WTC11 (cell line): ENCODE data around the gene BOC. TPM values are rescaled to one million over a fixed set of nuclear protein-coding genes. Genes with fewer than 3 reads are reported as not detected.

Source experiments
- ATAC-seq: fragments of 200-7000 bp; cut with Tn5 transposase; 2 replicates; pipeline ENCODE4 v1.10.0; 2021; ENCODE audit warnings: mild to moderate bottlenecking, moderate library complexity
- CTCF ChIA-PET: fragments of 300-600 bp; sonication (Branson Sonifier 250); formaldehyde crosslinking; loops from one replicate; lab custom pipeline; 2021; ENCODE audit warnings: antibody characterized with exemption; lab: Charles Lee
- POLR2A ChIA-PET: fragments of 350-600 bp; sonication (Branson Sonifier 250); formaldehyde crosslinking; loops from one replicate; lab custom pipeline; 2021; ENCODE audit warnings: antibody characterized with exemption; lab: Charles Lee
- DNase-seq: peaks from one replicate; pipeline ENCODE4 v3.0.0; 2021; ENCODE audit warnings: low spot score
- H3K27ac Mint-ChIP-seq: 2 replicates; pipeline ENCODE4 v1.8.0; 2021; ENCODE audit warnings: mixed read lengths
- H3K27me3 Mint-ChIP-seq: 2 replicates; pipeline ENCODE4 v1.8.0; 2021; ENCODE audit warnings: low read depth, mild to moderate bottlenecking, moderate library complexity, mixed read lengths
- H3K36me3 Mint-ChIP-seq: 2 replicates; pipeline ENCODE4 v1.8.0; 2021; ENCODE audit warnings: mixed read lengths
- H3K4me1 Mint-ChIP-seq: 2 replicates; pipeline ENCODE4 v1.8.0; 2022; ENCODE audit warnings: mixed read lengths
- H3K4me3 Mint-ChIP-seq: 2 replicates; pipeline ENCODE4 v1.8.0; 2021; ENCODE audit warnings: mild to moderate bottlenecking, moderate library complexity, mixed read lengths
- H3K9me3 Mint-ChIP-seq: 2 replicates; pipeline ENCODE4 v1.8.0; 2021; ENCODE audit warnings: mixed read lengths
- CDX4 ChIP-seq: fragments of 250-450 bp; sonication (Bioruptor Pico); IDR thresholded peaks from 2 replicates; pipeline ENCODE4 v1.9.0; 2021; ENCODE audit warnings: moderate library complexity, mild to moderate bottlenecking, inconsistent platforms, borderline replicate concordance
- FOXJ3 ChIP-seq: sonication (generic); formaldehyde crosslinking; IDR thresholded peaks from 2 replicates; pipeline ENCODE4 v1.9.0; 2021; ENCODE audit warnings: missing genetic modification reagents, mild to moderate bottlenecking, borderline replicate concordance
- FOXK1 ChIP-seq: sonication (generic); formaldehyde crosslinking; IDR thresholded peaks from 2 replicates; pipeline ENCODE4 v1.8.0; 2022; ENCODE audit warnings: mild to moderate bottlenecking, moderate library complexity, missing genetic modification reagents
- GRHL2 ChIP-seq: fragments of 250-450 bp; sonication (Bioruptor Pico); IDR thresholded peaks from 2 replicates; pipeline ENCODE4 v1.8.0; 2022; ENCODE audit warnings: mild to moderate bottlenecking, moderate library complexity; ENCODE audit not compliant: insufficient replicate concordance, severe bottlenecking
- NFYB ChIP-seq: sonication (generic); formaldehyde crosslinking; conservative IDR thresholded peaks from 2 replicates; pipeline ENCODE4 v1.8.0; 2022; ENCODE audit warnings: low read depth, missing genetic modification reagents
- PRDM15 ChIP-seq: sonication (generic); formaldehyde crosslinking; IDR thresholded peaks from 2 replicates; pipeline ENCODE4 v1.8.0; 2022; ENCODE audit warnings: missing genetic modification reagents
- SOX15 ChIP-seq: fragments of 250-450 bp; sonication (Bioruptor Pico); IDR thresholded peaks from 2 replicates; pipeline ENCODE4 v1.9.0; 2021; ENCODE audit warnings: mild to moderate bottlenecking
- STAT6 ChIP-seq: sonication (generic); formaldehyde crosslinking; conservative IDR thresholded peaks from 2 replicates; pipeline ENCODE4 v1.8.1; 2023; ENCODE audit warnings: mild to moderate bottlenecking, low read depth, missing genetic modification reagents, moderate library complexity
- USF1 ChIP-seq: sonication (generic); formaldehyde crosslinking; IDR thresholded peaks from 2 replicates; pipeline ENCODE4 v1.8.0; 2022; ENCODE audit warnings: mild to moderate bottlenecking, missing genetic modification reagents
- ZMAT4 ChIP-seq: fragments of 250-450 bp; sonication (Bioruptor Pico); IDR thresholded peaks from 2 replicates; pipeline ENCODE4 v1.9.0; 2021; ENCODE audit warnings: mild to moderate bottlenecking
- ZNF317 ChIP-seq: sonication (generic); formaldehyde crosslinking; IDR thresholded peaks from 2 replicates; pipeline ENCODE4 v1.8.1; 2023; ENCODE audit warnings: low read depth, mild to moderate bottlenecking, moderate library complexity, missing genetic modification reagents, borderline replicate concordance
- ZNF396 ChIP-seq: fragments of 250-450 bp; sonication (Bioruptor Pico); IDR thresholded peaks from 2 replicates; pipeline ENCODE4 v1.8.0; 2021; ENCODE audit warnings: mild to moderate bottlenecking, moderate library complexity, borderline replicate concordance
- total RNA-seq: library from RNA; stranded (reverse); gene quantifications from 3 replicates; pipeline ENCODE4 v1.2.3, GENCODE V29; 2021
- TF ChIP-seq, protein P1 (sequence below): sonication (generic); formaldehyde crosslinking; IDR thresholded peaks from 2 replicates; pipeline ENCODE4 v1.8.1; 2023; ENCODE audit warnings: mild to moderate bottlenecking, missing genetic modification reagents, borderline replicate concordance
- TF ChIP-seq, protein P2 (sequence below): sonication (generic); formaldehyde crosslinking; IDR thresholded peaks from 2 replicates; pipeline ENCODE4 v1.8.1; 2023; ENCODE audit warnings: mild to moderate bottlenecking, missing genetic modification reagents, moderate library complexity

BOC gene
- total RNA-seq, 1 experiment from 2014 or later = 8.0 TPM

- ATAC-seq (no peak), DNase-seq (no peak)
- Mint-ChIP-seq H3K27ac (no peak overlapping the region), H3K36me3 (no peaks in the 10 kb centered on the region), H3K4me3 (no peak overlapping the region), H3K9me3 (no peaks in the 10 kb centered on the region), H3K4me1 (peaks cover 39% of the 10 kb centered on the region), H3K27me3 (peaks cover 28% of the 10 kb centered on the region)
- ChIA-PET CTCF (interaction anchor here (1.5 kb wide), 1 partner anchor 73 kb away, joined by 4 read pairs; no protein-coding TSS in a partner anchor), POLR2A (no interaction called here)
- TF ChIP-seq GRHL2 (no peak), CDX4 (CRISPR knock-in tag) (no peak), SOX15 (CRISPR knock-in tag) (no peak), ZNF317 (CRISPR knock-in tag) (no peak), FOXJ3 (CRISPR knock-in tag) (no peak)
Observed at GRCh38 chr3:113214917-113215595, 3.7 kb downstream of the BOC start.

GRCh38 chr3:113216393-113216792 lies 5.0 kb downstream of the BOC start:
- ATAC-seq = no peak
- H3K27ac Mint-ChIP-seq = no peak overlapping the region
- ChIA-PET CTCF (no interaction called here), POLR2A (no interaction called here)
- H3K36me3 Mint-ChIP-seq = no peaks in the 10 kb centered on the region
- TF ChIP-seq FOXJ3 (CRISPR knock-in tag) = no peak
- no peak for TF ChIP-seq NFYB (CRISPR knock-in tag)
- TF ChIP-seq, protein P1, sequence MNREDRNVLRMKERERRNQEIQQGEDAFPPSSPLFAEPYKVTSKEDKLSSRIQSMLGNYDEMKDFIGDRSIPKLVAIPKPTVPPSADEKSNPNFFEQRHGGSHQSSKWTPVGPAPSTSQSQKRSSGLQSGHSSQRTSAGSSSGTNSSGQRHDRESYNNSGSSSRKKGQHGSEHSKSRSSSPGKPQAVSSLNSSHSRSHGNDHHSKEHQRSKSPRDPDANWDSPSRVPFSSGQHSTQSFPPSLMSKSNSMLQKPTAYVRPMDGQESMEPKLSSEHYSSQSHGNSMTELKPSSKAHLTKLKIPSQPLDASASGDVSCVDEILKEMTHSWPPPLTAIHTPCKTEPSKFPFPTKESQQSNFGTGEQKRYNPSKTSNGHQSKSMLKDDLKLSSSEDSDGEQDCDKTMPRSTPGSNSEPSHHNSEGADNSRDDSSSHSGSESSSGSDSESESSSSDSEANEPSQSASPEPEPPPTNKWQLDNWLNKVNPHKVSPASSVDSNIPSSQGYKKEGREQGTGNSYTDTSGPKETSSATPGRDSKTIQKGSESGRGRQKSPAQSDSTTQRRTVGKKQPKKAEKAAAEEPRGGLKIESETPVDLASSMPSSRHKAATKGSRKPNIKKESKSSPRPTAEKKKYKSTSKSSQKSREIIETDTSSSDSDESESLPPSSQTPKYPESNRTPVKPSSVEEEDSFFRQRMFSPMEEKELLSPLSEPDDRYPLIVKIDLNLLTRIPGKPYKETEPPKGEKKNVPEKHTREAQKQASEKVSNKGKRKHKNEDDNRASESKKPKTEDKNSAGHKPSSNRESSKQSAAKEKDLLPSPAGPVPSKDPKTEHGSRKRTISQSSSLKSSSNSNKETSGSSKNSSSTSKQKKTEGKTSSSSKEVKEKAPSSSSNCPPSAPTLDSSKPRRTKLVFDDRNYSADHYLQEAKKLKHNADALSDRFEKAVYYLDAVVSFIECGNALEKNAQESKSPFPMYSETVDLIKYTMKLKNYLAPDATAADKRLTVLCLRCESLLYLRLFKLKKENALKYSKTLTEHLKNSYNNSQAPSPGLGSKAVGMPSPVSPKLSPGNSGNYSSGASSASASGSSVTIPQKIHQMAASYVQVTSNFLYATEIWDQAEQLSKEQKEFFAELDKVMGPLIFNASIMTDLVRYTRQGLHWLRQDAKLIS (CRISPR knock-in tag) = no peak
- TF ChIP-seq PRDM15 = no peak
- TF ChIP-seq USF1 = no peak
- TF ChIP-seq ZMAT4 (CRISPR knock-in tag) = no peak
- TF ChIP-seq, protein P2, sequence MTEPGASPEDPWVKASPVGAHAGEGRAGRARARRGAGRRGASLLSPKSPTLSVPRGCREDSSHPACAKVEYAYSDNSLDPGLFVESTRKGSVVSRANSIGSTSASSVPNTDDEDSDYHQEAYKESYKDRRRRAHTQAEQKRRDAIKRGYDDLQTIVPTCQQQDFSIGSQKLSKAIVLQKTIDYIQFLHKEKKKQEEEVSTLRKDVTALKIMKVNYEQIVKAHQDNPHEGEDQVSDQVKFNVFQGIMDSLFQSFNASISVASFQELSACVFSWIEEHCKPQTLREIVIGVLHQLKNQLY (CRISPR knock-in tag) = no peak
- no peak for TF ChIP-seq FOXK1 (CRISPR knock-in tag)
- no peak for TF ChIP-seq STAT6 (CRISPR knock-in tag)
- no peak for TF ChIP-seq ZNF396
- peaks cover 34% of the 10 kb centered on the region for H3K4me1 Mint-ChIP-seq
- no peak for DNase-seq
- H3K27me3 Mint-ChIP-seq = peaks cover 24% of the 10 kb centered on the region
- H3K4me3 Mint-ChIP-seq = no peak overlapping the region
- no peaks in the 10 kb centered on the region for H3K9me3 Mint-ChIP-seq
